ENCODE measurements around the gene COL28A1.

COL28A1 gene

GRCh38 chr7:7535691-7536090 lies at the start of gene COL28A1:
Gene COL28A1, minus strand, starts transcription at chr7:7535873. Its CDS starts 2,998 bp downstream, at chr7:7532875.
- FAIRE-seq (no peak), DNase-seq (ENCODE audit: low spot score) (no peak)

GRCh38 chr7:7584653-7585052 lies 49.0 kb upstream of the COL28A1 start:
- FAIRE-seq = peak; percentile 2

GRCh38 chr7:7583731-7584130 lies 48.1 kb upstream of the COL28A1 start:
- FAIRE-seq (peak; percentile 47), DNase-seq (ENCODE audit: low spot score) (no peak)

More at GRCh38 chr7:7584653-7585052, 49.0 kb upstream of the COL28A1 start:
- DNase-seq (ENCODE audit: low spot score) = no peak

GRCh38 chr7:7582596-7582995 lies 46.9 kb upstream of the COL28A1 start:
- FAIRE-seq = no peak
- no peak for DNase-seq (ENCODE audit: low spot score)

- no peak for FAIRE-seq
These were observed 46.0 kb upstream of the COL28A1 start for GRCh38 chr7:7581531-7582179.

GRCh38 chr7:7579638-7580037 lies 44.0 kb upstream of the COL28A1 start:
- FAIRE-seq = no peak
- no peak for DNase-seq (ENCODE audit: low spot score)

More at GRCh38 chr7:7581531-7582179, 46.0 kb upstream of the COL28A1 start:
- no peak for DNase-seq (ENCODE audit: low spot score)

- no peak for FAIRE-seq
- no peak for DNase-seq (ENCODE audit: low spot score)
These were observed 42.2 kb upstream of the COL28A1 start for GRCh38 chr7:7577888-7578287.

GRCh38 chr7:7576344-7576743 lies 40.7 kb upstream of the COL28A1 start:
- no peak for FAIRE-seq

GRCh38 chr7:7573701-7574100 lies 38.0 kb upstream of the COL28A1 start:
- no peak for DNase-seq (ENCODE audit: low spot score)
- FAIRE-seq = no peak

More at GRCh38 chr7:7576344-7576743, 40.7 kb upstream of the COL28A1 start:
- DNase-seq (ENCODE audit: low spot score) = no peak

- DNase-seq (ENCODE audit: low spot score) (no peak), FAIRE-seq (no peak)
These were observed 34.9 kb upstream of the COL28A1 start for GRCh38 chr7:7570584-7570983.

- no peak for FAIRE-seq
These were observed 33.9 kb upstream of the COL28A1 start for GRCh38 chr7:7569615-7570014.

GRCh38 chr7:7569081-7569527 lies 33.4 kb upstream of the COL28A1 start:
- FAIRE-seq = no peak

More at GRCh38 chr7:7569615-7570014, 33.9 kb upstream of the COL28A1 start:
- DNase-seq (ENCODE audit: low spot score) = no peak

GRCh38 chr7:7568553-7568952 lies 32.9 kb upstream of the COL28A1 start:
- FAIRE-seq (no peak), DNase-seq (ENCODE audit: low spot score) (no peak)

More at GRCh38 chr7:7569081-7569527, 33.4 kb upstream of the COL28A1 start:
- DNase-seq (ENCODE audit: low spot score) = no peak

GRCh38 chr7:7567898-7568531 lies 32.3 kb upstream of the COL28A1 start:
- DNase-seq (ENCODE audit: low spot score) = no peak
- FAIRE-seq = no peak

- DNase-seq (ENCODE audit: low spot score) (peak; percentile 62), FAIRE-seq (no peak)
These were observed 31.3 kb upstream of the COL28A1 start, which contains the start of gene MIOS for GRCh38 chr7:7566651-7567611. Gene MIOS, plus strand, starts transcription at chr7:7566884. Its CDS starts 5,592 bp downstream, at chr7:7572476.

GRCh38 chr7:7565746-7566650 lies 30.3 kb upstream of the COL28A1 start:
- peak; percentile 17 for FAIRE-seq
- peak; percentile 67 for DNase-seq (ENCODE audit: low spot score)

- no peak for DNase-seq (ENCODE audit: low spot score)
These were observed 29.5 kb upstream of the COL28A1 start for GRCh38 chr7:7565018-7565680.

GRCh38 chr7:7564323-7564780 lies 28.7 kb upstream of the COL28A1 start:
- FAIRE-seq = peak; percentile 73
- peak; percentile 92 for DNase-seq (ENCODE audit: low spot score)

More at GRCh38 chr7:7565018-7565680, 29.5 kb upstream of the COL28A1 start:
- no peak for FAIRE-seq

- FAIRE-seq (no peak), DNase-seq (ENCODE audit: low spot score) (no peak)
These were observed 28.1 kb upstream of the COL28A1 start for GRCh38 chr7:7563813-7564212.

- DNase-seq (ENCODE audit: low spot score) (no peak), FAIRE-seq (no peak)
These were observed 27.6 kb upstream of the COL28A1 start for GRCh38 chr7:7563269-7563668.
